ENCODE measurements around the gene KRTAP13-4. TPM values are rescaled to one million over a fixed set of nuclear protein-coding genes. Genes with fewer than 3 reads are reported as not detected.

KRTAP13-4 gene
- total RNA-seq, 1 donor from 2014 or later, result not detected

GRCh38 chr21:30408782-30409494, 21.1 kb upstream of the KRTAP13-4 start:
- Mint-ChIP-seq H3K27ac (no peak overlapping the region), H3K4me3 (no peak overlapping the region), H3K4me1 (no peaks in the 10 kb centered on the region), H3K9me3 (peaks cover 23% of the 10 kb centered on the region), H3K36me3 (peaks cover 4% of the 10 kb centered on the region), H3K27me3 (ENCODE audit: insufficient read depth, low read depth) (no peaks in the 10 kb centered on the region)
- peak overlapping the region; percentile 98 for H2AFZ ChIP-seq (replicated peaks)
- H4K20me1 ChIP-seq (ENCODE audit: low read depth), result no peaks in the 10 kb centered on the region
- no peaks in the 10 kb centered on the region for H3K27me3 ChIP-seq
- no peaks in the 10 kb centered on the region for H3K36me3 ChIP-seq
- no peak overlapping the region for H3K9ac ChIP-seq
- H3K4me1 ChIP-seq, result no peaks in the 10 kb centered on the region
- no peak overlapping the region for H3K4me3 ChIP-seq
- H3K79me2 ChIP-seq (ENCODE audit: low read depth), result no peaks in the 10 kb centered on the region
- DNase-seq (ENCODE audit: low spot score), result peak; percentile 89
- no peak overlapping the region for H3K27ac ChIP-seq
- no peak for TF ChIP-seq EZH2 (IDR thresholded peaks at IDR 0.05)
- TF ChIP-seq CTCF (IDR thresholded peaks at IDR 0.05), result peak; percentile 67
- TF ChIP-seq EZH2phosphoT487 (IDR thresholded peaks at IDR 0.05), result no peak
- no peaks in the 10 kb centered on the region for H3F3A ChIP-seq (ENCODE audit: low read depth)
- H3K9me3 ChIP-seq (ENCODE audit: low read depth), result no peaks in the 10 kb centered on the region
- H3K4me2 ChIP-seq, result peak overlapping the region; percentile 64

DNA sequence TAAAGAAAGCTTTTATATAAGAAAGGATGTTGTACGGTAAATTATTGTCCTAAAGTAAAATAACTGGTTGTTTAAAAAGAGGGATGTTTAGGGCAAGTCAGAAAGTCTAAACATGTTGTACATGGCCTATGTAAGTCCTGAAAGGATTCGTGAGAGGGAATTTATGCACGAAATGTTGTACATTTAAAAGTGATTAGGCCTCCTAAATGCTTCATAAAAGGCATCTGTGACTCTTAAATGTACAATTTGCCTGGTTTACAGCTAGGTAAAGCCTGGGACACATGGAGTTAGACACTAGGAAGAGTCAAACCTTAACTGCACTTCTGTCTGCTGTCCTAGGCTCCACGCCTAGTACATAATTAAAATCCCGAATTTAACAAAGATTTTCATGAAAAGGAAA, 14.0 kb upstream of the KRTAP13-4 start:
- Histone ChIP-seq H3K4me2 (no peak overlapping the region), H2AFZ (replicated peaks) (no peak overlapping the region), H3K9me3 (ENCODE audit: low read depth) (no peaks in the 10 kb centered on the region), H3F3A (ENCODE audit: low read depth) (no peaks in the 10 kb centered on the region), H3K9ac (no peak overlapping the region), H3K27me3 (no peaks in the 10 kb centered on the region), H3K4me3 (no peak overlapping the region), H3K4me1 (no peaks in the 10 kb centered on the region), H3K27ac (no peak overlapping the region), H4K20me1 (ENCODE audit: low read depth) (no peaks in the 10 kb centered on the region), H3K36me3 (no peaks in the 10 kb centered on the region), H3K79me2 (ENCODE audit: low read depth) (no peaks in the 10 kb centered on the region)
- Mint-ChIP-seq H3K27me3 (ENCODE audit: insufficient read depth, low read depth) (peaks cover 2% of the 10 kb centered on the region), H3K9me3 (peaks cover 11% of the 10 kb centered on the region), H3K4me1 (no peaks in the 10 kb centered on the region), H3K27ac (no peak overlapping the region), H3K36me3 (no peaks in the 10 kb centered on the region), H3K4me3 (no peak overlapping the region)
- TF ChIP-seq EZH2phosphoT487 (IDR thresholded peaks at IDR 0.05) (no peak), CTCF (IDR thresholded peaks at IDR 0.05) (no peak), EZH2 (IDR thresholded peaks at IDR 0.05) (no peak)
- no peak for DNase-seq (ENCODE audit: low spot score)

GRCh38 chr21:30425826-30426225, 4.2 kb upstream of the KRTAP13-4 start, which contains the start of gene KRTAP13-3:
Gene KRTAP13-3, minus strand, starts transcription at chr21:30425926. Its CDS starts 14 bp downstream, at chr21:30425912.
- Histone ChIP-seq H2AFZ (replicated peaks) (peak within 1 kb of the TSS; percentile 8), H3K27me3 (no peaks in the 10 kb centered on the region), H3K4me1 (peaks cover 15% of the 10 kb centered on the region), H3K4me2 (peak within 1 kb of the TSS; percentile 48), H3K27ac (peak within 1 kb of the TSS; percentile 87), H3K79me2 (ENCODE audit: low read depth) (no peaks in the 10 kb centered on the region), H4K20me1 (ENCODE audit: low read depth) (no peaks in the 10 kb centered on the region), H3K36me3 (peaks cover 4% of the 10 kb centered on the region), H3K9me3 (ENCODE audit: low read depth) (no peaks in the 10 kb centered on the region), H3F3A (ENCODE audit: low read depth) (peaks cover 18% of the 10 kb centered on the region), H3K9ac (no peak within 1 kb of the TSS), H3K4me3 (no peak within 1 kb of the TSS)
- Mint-ChIP-seq H3K4me3 (no peak within 1 kb of the TSS), H3K4me1 (peaks cover 15% of the 10 kb centered on the region), H3K36me3 (no peaks in the 10 kb centered on the region), H3K9me3 (peaks cover 9% of the 10 kb centered on the region), H3K27ac (no peak within 1 kb of the TSS), H3K27me3 (ENCODE audit: insufficient read depth, low read depth) (no peaks in the 10 kb centered on the region)
- no peak for DNase-seq (ENCODE audit: low spot score)
- TF ChIP-seq EZH2 (IDR thresholded peaks at IDR 0.05) (no peak), EZH2phosphoT487 (IDR thresholded peaks at IDR 0.05) (no peak)

GRCh38 chr21:30426731-30427130, 3.3 kb upstream of the KRTAP13-4 start:
- no peaks in the 10 kb centered on the region for H3K9me3 ChIP-seq (ENCODE audit: low read depth)
- no peaks in the 10 kb centered on the region for H4K20me1 ChIP-seq (ENCODE audit: low read depth)
- H3K79me2 ChIP-seq (ENCODE audit: low read depth), result no peaks in the 10 kb centered on the region
- H3K9me3 Mint-ChIP-seq, result peaks cover 7% of the 10 kb centered on the region
- H3K36me3 ChIP-seq, result peaks cover 4% of the 10 kb centered on the region
- DNase-seq (ENCODE audit: low spot score), result peak; percentile 76
- no peaks in the 10 kb centered on the region for H3K27me3 Mint-ChIP-seq (ENCODE audit: insufficient read depth, low read depth)
- H3F3A ChIP-seq (ENCODE audit: low read depth), result peaks cover 18% of the 10 kb centered on the region
- no peak overlapping the region for H3K9ac ChIP-seq
- no peak overlapping the region for H3K27ac Mint-ChIP-seq
- peak overlapping the region; percentile 87 for H3K27ac ChIP-seq
- peak overlapping the region; percentile 8 for H2AFZ ChIP-seq (replicated peaks)
- H3K4me3 Mint-ChIP-seq, result no peak overlapping the region
- no peaks in the 10 kb centered on the region for H3K27me3 ChIP-seq
- peaks cover 15% of the 10 kb centered on the region for H3K4me1 Mint-ChIP-seq
- peaks cover 15% of the 10 kb centered on the region for H3K4me1 ChIP-seq
- peak overlapping the region; percentile 48 for H3K4me2 ChIP-seq
- TF ChIP-seq EZH2 (IDR thresholded peaks at IDR 0.05), result no peak
- TF ChIP-seq CTCF (IDR thresholded peaks at IDR 0.05), result no peak
- no peak for TF ChIP-seq EZH2phosphoT487 (IDR thresholded peaks at IDR 0.05)
- H3K4me3 ChIP-seq, result no peak overlapping the region
- H3K36me3 Mint-ChIP-seq, result no peaks in the 10 kb centered on the region

Measured in neural progenitor cell (in vitro differentiated cells).